Stimulated activated CD4-positive, alpha-beta T cell treated with anti-CD3 and anti-CD28 coated beads, TNF-alpha, amount 100 ng/mL, for 4 hours (primary cell): ENCODE measurements around the gene CCDC127.
A peak's percentile ranks its signal among the peaks of the same experiment; 100 is the strongest.

Experiments used
- DNase-seq, 3 experiments: peaks; one replicate each; pipeline ENCODE4 v3.0.0-alpha.2; 2020; ENCODE audit warnings: low read depth in 3 of 3

Gene CCDC127

DNA sequence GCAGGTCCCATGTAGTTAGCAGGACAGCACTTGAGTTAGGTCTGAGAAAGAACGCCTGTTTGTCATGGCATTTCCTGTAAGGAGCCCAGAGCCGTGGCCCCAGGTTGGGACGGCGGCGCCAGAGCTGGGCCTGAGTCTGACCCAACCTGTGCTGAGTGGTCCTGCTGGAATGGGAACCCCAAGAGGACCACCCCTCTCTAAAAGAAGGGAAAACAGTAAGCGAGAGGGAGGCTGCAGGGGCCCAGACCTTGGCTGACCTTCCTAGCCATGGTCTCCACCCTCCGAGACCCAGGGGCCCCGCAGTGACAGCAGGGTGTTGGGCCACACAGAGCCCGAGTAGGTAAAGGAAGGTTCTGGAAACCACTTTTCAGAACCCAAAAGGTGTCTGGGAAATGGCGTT lies 28.5 kb downstream of the CCDC127 start:
- no peak for DNase-seq

DNA sequence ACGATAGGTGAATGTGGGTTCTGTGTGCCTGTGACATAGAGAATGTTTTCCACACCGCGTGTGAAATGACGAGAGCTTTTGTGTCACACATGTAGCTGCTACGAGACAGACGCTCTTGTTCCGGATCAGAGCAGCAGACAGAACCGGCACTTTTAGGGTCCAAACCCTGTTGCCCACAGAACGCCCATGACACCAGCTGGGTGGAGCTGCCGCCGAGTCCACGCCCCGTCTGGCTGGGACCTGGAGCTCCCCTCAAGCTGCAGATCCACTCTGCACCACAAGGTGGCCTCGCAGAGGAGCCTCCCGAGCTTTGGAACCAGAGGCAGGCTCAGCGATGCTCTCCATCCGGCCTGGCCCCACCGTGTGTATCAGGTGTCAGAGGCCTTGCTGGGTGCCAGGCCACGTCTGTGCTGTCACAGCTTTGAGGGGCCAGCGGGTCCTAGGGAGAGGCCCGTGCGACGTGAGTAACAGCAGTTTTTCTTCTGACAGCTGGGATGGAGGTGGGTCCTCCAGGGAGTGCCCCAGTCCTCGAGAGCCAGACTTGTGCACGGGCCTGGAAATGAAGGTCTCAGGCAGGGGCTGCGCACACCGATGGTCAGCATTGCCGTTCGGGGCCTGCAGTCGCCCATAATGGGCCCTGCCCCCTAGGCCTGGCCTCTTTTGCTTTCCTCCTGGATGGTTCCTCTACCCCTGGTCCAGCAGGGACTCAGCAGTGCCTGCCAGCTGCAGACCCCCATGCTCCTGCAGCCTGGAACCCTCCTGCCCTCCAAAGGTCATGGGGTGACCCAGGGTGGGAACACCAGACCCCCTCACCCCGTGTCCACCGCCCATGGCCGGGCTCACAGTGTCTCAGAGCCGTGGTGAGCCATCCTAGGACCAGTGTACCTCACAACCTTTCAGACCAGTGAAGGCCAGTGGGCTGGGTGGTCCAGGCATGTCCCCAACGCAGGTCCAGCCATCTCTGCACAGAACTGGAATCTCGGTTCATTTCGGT lies 29.2 kb downstream of the CCDC127 start:
- peak; percentile 72 to 80 (median 79) for DNase-seq

- no peak for DNase-seq
Observed at GRCh38 chr5:187617-188451, 30.1 kb downstream of the CCDC127 start.

- DNase-seq = no peak
Observed at GRCh38 chr5:187042-187431, 30.9 kb downstream of the CCDC127 start.

DNA sequence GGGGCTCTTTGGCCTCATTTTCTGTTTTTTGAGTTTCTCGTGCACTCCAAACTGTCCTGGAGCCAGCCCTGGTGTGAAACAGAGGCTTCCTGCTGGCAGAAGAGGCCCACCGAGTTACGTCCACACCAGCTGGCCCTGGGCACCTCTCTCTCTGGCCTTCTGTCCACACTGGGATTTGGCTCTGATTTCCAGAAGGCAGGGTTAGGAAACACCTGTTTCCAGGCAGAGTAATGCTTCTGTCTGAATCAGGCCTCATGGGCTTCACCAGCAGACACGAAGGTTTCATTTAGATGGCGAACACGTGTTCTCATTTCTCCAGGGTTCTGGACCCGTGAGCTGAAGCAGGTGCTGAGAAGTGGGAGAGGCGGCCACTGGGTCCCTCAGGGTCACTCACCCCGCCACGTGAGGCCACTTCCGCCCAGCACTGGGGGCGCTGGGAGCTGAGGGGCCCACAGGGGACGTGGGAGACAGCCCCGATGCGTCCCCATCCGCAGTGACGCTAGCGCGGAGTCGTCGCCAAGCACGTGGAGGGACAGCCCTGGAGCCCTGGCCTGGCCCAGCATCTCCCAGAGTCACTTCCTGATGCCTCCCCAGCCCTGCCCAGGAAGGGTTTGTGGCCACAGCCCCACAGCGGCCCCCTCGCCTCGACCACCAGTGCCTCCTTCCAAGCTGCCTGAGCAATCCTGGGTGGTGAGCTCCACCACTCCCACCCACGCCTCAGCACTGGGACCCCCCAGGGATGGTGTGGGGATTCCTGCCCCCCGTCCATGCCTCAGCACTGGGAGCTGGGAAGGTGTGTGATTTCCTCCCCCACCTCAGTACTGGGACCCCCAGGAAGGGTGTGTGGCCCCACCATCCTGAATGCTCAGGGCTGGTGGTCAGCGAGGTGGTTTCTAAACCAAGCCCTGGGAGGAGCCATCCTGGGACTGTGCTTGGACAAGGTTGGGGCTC lies 31.6 kb downstream of the CCDC127 start:
- DNase-seq = no peak

- DNase-seq = no peak
Observed at GRCh38 chr5:185095-186070, 32.6 kb downstream of the CCDC127 start.

- no peak for DNase-seq
Observed at GRCh38 chr5:184471-184870, 33.5 kb downstream of the CCDC127 start.

DNA sequence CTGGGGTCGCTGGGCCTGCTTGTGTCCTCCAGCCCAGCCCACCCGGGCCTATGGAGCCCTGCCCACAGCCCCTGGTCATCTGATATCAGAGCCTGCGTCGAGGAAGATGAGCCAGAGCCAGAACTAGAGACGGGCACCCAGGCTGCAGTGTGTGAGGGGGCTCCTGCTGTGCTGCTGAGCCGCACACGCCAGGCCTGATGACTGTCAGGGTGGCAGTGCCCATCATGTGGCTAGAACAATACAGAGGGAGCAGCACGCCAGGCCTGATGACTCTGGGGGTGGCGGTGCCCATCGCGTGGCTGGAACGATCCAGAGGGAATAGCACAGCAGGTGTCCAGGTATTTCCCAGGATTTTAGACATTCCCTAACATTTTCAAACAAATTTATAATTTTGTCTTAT lies 35.8 kb downstream of the CCDC127 start:
- DNase-seq = no peak

DNA sequence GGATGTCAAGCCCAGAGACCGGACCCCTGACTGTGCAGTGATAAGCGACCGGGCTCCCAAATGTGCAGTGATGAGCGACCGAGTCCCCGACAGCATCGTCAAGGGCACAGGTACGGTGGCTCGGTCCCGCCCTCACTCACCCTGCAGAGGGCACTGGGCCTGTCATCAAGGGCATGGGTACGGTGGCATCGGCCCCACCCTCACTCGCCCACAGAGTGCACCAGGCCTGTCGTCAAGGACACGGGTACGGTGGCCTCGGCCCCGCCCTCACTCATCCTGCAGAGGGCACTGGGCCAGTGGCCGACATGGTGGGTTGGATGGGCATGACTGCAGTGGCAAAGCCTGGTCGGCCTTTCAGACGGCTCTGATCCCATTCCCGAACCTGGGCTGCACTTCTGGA lies 36.4 kb downstream of the CCDC127 start:
- DNase-seq = no peak

GRCh38 chr5:181160-181559 lies 36.8 kb downstream of the CCDC127 start:
- no peak for DNase-seq

DNA sequence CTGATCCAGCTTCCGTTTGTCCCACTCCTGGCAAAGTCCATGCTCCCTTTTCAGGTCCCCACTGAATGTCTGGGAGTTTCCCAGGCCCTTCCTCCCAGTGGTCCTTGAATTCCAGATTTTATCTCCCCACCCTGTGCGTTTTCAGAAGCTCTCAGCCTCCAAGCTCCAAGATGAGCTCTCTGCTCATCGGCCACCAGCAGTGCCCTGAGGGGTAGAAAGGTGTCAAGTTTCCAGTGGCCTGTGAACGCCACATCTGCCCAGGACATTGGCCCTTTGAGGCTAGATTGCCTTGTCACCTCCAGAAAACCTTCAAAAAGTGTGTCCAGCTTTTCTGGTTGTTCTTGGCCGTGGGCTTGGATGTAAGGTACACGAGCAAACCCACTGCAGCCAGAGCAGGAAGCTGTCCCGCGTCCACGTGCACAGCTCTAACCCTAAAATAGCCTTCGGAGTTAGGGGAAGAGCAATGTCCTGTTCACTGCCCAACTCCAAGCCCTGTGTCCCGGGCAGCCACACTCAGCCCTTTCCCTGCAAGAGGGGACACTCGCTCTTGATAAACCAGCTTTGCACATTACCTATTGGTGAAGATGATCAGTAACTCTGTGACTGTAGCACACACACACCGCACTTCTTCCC lies 37.6 kb downstream of the CCDC127 start:
- DNase-seq = no peak

- DNase-seq = no peak
Observed at GRCh38 chr5:179401-179800, 38.6 kb downstream of the CCDC127 start.

GRCh38 chr5:178110-178509 lies 39.8 kb downstream of the CCDC127 start:
- DNase-seq = no peak

DNA sequence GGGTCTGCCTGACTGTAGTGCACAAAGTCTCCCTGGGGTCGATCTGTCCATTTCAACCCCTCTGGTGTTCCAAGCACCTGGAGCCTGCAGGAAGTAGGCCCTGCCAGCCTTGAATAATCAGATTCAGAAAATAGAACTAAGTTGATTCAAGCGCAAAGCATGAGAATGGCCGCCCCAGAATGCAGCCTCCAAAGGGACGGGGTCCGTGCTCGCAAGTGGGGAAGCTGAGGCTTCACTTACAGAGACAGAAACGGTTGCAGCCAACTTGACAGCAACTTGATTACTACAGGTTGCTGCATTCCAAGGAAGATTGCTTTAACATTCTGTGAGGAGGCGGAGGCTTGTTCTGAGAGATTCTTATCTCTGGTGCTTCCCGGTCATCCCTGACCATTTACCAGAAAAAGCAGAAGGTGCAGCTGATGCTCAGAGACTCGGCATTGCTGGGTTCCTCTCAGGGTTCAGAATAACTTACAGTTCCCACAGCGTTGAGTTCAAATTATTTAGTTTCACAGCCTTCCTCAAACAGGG lies 41.6 kb downstream of the CCDC127 start:
- no peak for DNase-seq

GRCh38 chr5:174876-175465 lies 43.0 kb downstream of the CCDC127 start:
- DNase-seq = no peak

- DNase-seq = no peak
Observed at GRCh38 chr5:174291-174600, 43.7 kb downstream of the CCDC127 start.

DNA sequence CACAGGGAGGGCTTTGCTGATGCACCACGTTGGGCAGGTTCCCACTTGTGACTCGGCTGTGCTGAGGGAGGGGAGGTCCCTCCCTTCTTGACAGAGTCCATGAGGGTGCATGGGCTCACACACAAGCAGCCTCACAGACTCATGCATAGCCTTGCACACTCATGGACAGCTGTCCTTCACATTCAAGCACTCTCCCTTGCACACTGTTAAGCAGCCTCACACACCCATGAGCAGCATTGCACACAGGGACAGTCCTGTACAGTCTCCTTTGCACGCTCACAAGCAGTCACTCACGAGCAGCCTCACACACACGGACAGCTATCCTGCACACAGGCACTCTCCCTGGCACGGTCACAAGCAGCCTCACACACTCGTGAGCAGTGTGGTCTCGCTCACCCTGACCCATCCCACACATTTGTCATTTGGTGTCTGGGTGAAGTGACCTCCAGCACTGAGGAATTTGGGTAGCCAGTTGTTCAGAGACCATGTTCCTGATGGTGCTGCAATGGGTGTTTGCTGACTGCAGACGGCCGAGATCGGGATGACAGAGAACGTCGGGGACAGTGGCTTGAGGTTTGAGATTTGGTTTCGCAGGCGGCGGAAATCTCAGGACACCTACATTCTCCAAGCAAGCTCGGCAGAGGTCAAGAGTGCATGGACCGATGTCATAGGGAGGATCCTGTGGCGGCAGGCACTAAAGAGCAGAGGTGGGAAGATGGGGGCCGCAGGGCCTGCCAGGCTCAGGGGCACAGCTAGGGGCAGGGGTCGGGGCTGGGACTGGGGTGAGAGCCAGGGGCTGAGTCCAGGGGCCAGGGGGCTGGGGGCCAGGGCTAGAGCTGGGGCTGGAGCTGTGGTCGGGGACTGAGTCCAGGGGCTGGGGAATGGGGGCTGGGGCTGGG lies 44.3 kb downstream of the CCDC127 start:
- DNase-seq = no peak

GRCh38 chr5:172841-173251 lies 45.1 kb downstream of the CCDC127 start:
- DNase-seq = no peak
